GM23338 (cell line): Measurements from ENCODE around the gene MBD2.
A peak's percentile ranks its signal among the peaks of the same experiment; 100 is the strongest.

ENCODE experiments used
- CREB1 ChIP-seq: fragments of 250-450 bp; sonication (Bioruptor Pico); IDR thresholded peaks from 2 replicates; pipeline ENCODE4 v1.5.0; 2020; ENCODE audit warnings: low read depth, mild to moderate bottlenecking, moderate library complexity
- EZH2 ChIP-seq: fragments of 200-600 bp; sonication (generic); IDR thresholded peaks from one replicate; pipeline ENCODE4 v1.8.0; 2017; ENCODE audit warnings: antibody characterized with exemption, mild to moderate bottlenecking, low read depth; ENCODE audit not compliant: unreplicated experiment
- EZH2phosphoT487 ChIP-seq: fragments of 200-600 bp; sonication (generic); IDR thresholded peaks from one replicate; pipeline ENCODE4 v1.8.1; 2018; ENCODE audit warnings: antibody characterized with exemption; ENCODE audit not compliant: unreplicated experiment
- JUNB ChIP-seq: IDR thresholded peaks from one replicate; pipeline ENCODE4 v1.6.1; 2016; ENCODE audit warnings: antibody characterized with exemption; ENCODE audit not compliant: unreplicated experiment
- NANOG ChIP-seq: IDR thresholded peaks from 2 replicates; pipeline ENCODE4 v1.6.1; 2016; ENCODE audit warnings: antibody characterized with exemption, borderline replicate concordance
- POLR2AphosphoS5 ChIP-seq: IDR thresholded peaks from 2 replicates; pipeline ENCODE4 v1.6.1; 2016; ENCODE audit warnings: antibody characterized with exemption, low read depth
- STAT1 ChIP-seq: IDR thresholded peaks from one replicate; pipeline ENCODE4 v1.6.1; 2016; ENCODE audit warnings: antibody characterized with exemption; ENCODE audit not compliant: unreplicated experiment
- ZNF114 ChIP-seq: fragments of 250-450 bp; sonication (Bioruptor Pico); IDR thresholded peaks from 2 replicates; pipeline ENCODE4 v1.5.0; 2020; ENCODE audit warnings: mild to moderate bottlenecking, moderate library complexity
- ZNF331 ChIP-seq: fragments of 250-450 bp; sonication (Bioruptor Pico); IDR thresholded peaks from 2 replicates; pipeline ENCODE4 v1.5.0; 2020; ENCODE audit warnings: low read depth, mild to moderate bottlenecking, moderate library complexity
- TF ChIP-seq, protein P1 (sequence below), 2 experiments: fragments of 200-600 bp in 1 of 2; sonication (generic) in 1 of 2; conservative IDR thresholded peaks; 2 replicates each; pipeline versions ENCODE4 v1.5.1 to v1.6.1; 2016 to 2017; ENCODE audit warnings: antibody characterized with exemption in 2 of 2, low read depth in 2 of 2, mild to moderate bottlenecking in 2 of 2, moderate library complexity in 1 of 2
- TF ChIP-seq, protein P2 (sequence below): IDR thresholded peaks from one replicate; pipeline ENCODE4 v1.6.1; 2018; ENCODE audit warnings: antibody characterized with exemption; ENCODE audit not compliant: unreplicated experiment
- TF ChIP-seq, protein P3 (sequence below): fragments of 250-450 bp; sonication (Bioruptor Pico); IDR thresholded peaks from 2 replicates; pipeline ENCODE4 v1.5.0; 2020; ENCODE audit warnings: mild to moderate bottlenecking, moderate library complexity
- TF ChIP-seq, protein P4 (sequence below): IDR thresholded peaks from 2 replicates; pipeline ENCODE4 v1.6.1; 2016; ENCODE audit warnings: antibody characterized with exemption

DNA sequence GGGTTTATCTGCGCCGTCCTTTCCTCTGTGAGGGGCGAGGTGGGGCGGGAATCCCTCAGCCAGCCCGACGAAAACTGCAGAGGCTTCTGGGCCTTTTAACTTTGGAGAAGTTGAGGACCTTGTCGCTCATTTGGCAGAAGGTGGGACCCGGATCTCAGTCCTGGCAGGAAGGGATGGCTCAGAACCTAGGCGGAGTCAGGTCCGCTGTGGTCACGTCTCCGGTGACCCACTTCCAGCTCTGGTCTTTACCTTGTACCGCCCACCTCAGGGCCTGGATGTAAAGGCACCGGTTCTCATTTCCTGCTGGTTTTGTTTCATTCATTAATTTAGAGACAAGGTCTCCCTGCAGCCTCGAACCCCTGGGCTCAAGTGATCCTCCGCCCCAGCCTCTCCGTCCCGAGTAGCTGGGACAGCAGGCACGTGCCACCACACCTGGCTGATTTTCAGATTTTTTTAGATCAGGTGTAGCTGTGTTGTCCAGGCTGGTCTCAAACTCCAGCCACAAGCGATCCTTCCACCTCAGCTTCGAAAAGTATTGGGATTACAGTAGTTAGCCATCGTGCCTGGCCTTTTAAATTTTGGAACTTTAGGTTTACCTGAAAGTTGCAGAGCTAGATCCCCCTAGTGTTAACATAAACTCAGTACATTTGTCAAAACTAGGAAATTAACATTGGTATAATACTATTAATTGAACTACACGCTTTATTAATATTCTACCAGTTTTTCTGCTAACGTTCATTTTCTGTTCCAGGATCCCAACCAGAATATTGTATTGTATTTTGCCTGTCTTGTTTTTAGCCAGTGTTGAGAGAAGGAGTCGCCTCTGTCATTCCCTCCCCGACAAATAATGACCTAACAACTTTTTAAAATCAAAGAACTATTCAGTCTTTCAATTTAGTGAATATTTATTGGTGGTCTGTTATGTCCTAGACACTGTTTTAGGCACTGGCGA, 45.7 kb upstream of the MBD2 start:
- TF ChIP-seq, protein P1, sequence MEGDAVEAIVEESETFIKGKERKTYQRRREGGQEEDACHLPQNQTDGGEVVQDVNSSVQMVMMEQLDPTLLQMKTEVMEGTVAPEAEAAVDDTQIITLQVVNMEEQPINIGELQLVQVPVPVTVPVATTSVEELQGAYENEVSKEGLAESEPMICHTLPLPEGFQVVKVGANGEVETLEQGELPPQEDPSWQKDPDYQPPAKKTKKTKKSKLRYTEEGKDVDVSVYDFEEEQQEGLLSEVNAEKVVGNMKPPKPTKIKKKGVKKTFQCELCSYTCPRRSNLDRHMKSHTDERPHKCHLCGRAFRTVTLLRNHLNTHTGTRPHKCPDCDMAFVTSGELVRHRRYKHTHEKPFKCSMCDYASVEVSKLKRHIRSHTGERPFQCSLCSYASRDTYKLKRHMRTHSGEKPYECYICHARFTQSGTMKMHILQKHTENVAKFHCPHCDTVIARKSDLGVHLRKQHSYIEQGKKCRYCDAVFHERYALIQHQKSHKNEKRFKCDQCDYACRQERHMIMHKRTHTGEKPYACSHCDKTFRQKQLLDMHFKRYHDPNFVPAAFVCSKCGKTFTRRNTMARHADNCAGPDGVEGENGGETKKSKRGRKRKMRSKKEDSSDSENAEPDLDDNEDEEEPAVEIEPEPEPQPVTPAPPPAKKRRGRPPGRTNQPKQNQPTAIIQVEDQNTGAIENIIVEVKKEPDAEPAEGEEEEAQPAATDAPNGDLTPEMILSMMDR (conservative IDR thresholded peaks at IDR 0.05; ENCODE audit: low read depth in 2 of 2), result peak; percentile 52 to 53
- TF ChIP-seq POLR2AphosphoS5 (no peak), CREB1 (no peak), EZH2phosphoT487 (no peak), EZH2 (no peak), STAT1 (no peak), ZNF331 (no peak), ZNF114 (no peak), JUNB (no peak), NANOG (no peak)
- TF ChIP-seq, protein P2, sequence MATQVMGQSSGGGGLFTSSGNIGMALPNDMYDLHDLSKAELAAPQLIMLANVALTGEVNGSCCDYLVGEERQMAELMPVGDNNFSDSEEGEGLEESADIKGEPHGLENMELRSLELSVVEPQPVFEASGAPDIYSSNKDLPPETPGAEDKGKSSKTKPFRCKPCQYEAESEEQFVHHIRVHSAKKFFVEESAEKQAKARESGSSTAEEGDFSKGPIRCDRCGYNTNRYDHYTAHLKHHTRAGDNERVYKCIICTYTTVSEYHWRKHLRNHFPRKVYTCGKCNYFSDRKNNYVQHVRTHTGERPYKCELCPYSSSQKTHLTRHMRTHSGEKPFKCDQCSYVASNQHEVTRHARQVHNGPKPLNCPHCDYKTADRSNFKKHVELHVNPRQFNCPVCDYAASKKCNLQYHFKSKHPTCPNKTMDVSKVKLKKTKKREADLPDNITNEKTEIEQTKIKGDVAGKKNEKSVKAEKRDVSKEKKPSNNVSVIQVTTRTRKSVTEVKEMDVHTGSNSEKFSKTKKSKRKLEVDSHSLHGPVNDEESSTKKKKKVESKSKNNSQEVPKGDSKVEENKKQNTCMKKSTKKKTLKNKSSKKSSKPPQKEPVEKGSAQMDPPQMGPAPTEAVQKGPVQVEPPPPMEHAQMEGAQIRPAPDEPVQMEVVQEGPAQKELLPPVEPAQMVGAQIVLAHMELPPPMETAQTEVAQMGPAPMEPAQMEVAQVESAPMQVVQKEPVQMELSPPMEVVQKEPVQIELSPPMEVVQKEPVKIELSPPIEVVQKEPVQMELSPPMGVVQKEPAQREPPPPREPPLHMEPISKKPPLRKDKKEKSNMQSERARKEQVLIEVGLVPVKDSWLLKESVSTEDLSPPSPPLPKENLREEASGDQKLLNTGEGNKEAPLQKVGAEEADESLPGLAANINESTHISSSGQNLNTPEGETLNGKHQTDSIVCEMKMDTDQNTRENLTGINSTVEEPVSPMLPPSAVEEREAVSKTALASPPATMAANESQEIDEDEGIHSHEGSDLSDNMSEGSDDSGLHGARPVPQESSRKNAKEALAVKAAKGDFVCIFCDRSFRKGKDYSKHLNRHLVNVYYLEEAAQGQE, result no peak
- TF ChIP-seq, protein P3, sequence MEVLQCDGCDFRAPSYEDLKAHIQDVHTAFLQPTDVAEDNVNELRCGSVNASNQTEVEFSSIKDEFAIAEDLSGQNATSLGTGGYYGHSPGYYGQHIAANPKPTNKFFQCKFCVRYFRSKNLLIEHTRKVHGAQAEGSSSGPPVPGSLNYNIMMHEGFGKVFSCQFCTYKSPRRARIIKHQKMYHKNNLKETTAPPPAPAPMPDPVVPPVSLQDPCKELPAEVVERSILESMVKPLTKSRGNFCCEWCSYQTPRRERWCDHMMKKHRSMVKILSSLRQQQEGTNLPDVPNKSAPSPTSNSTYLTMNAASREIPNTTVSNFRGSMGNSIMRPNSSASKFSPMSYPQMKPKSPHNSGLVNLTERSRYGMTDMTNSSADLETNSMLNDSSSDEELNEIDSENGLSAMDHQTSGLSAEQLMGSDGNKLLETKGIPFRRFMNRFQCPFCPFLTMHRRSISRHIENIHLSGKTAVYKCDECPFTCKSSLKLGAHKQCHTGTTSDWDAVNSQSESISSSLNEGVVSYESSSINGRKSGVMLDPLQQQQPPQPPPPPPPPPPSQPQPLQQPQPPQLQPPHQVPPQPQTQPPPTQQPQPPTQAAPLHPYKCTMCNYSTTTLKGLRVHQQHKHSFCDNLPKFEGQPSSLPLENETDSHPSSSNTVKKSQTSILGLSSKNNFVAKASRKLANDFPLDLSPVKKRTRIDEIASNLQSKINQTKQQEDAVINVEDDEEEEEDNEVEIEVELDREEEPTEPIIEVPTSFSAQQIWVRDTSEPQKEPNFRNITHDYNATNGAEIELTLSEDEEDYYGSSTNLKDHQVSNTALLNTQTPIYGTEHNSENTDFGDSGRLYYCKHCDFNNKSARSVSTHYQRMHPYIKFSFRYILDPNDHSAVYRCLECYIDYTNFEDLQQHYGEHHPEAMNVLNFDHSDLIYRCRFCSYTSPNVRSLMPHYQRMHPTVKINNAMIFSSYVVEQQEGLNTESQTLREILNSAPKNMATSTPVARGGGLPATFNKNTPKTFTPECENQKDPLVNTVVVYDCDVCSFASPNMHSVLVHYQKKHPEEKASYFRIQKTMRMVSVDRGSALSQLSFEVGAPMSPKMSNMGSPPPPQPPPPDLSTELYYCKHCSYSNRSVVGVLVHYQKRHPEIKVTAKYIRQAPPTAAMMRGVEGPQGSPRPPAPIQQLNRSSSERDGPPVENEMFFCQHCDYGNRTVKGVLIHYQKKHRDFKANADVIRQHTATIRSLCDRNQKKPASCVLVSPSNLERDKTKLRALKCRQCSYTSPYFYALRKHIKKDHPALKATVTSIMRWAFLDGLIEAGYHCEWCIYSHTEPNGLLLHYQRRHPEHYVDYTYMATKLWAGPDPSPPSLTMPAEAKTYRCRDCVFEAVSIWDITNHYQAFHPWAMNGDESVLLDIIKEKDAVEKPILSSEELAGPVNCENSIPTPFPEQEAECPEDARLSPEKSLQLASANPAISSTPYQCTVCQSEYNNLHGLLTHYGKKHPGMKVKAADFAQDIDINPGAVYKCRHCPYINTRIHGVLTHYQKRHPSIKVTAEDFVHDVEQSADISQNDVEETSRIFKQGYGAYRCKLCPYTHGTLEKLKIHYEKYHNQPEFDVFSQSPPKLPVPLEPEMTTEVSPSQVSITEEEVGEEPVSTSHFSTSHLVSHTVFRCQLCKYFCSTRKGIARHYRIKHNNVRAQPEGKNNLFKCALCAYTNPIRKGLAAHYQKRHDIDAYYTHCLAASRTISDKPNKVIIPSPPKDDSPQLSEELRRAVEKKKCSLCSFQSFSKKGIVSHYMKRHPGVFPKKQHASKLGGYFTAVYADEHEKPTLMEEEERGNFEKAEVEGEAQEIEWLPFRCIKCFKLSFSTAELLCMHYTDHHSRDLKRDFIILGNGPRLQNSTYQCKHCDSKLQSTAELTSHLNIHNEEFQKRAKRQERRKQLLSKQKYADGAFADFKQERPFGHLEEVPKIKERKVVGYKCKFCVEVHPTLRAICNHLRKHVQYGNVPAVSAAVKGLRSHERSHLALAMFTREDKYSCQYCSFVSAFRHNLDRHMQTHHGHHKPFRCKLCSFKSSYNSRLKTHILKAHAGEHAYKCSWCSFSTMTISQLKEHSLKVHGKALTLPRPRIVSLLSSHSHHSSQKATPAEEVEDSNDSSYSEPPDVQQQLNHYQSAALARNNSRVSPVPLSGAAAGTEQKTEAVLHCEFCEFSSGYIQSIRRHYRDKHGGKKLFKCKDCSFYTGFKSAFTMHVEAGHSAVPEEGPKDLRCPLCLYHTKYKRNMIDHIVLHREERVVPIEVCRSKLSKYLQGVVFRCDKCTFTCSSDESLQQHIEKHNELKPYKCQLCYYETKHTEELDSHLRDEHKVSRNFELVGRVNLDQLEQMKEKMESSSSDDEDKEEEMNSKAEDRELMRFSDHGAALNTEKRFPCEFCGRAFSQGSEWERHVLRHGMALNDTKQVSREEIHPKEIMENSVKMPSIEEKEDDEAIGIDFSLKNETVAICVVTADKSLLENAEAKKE, result no peak
- TF ChIP-seq, protein P4, sequence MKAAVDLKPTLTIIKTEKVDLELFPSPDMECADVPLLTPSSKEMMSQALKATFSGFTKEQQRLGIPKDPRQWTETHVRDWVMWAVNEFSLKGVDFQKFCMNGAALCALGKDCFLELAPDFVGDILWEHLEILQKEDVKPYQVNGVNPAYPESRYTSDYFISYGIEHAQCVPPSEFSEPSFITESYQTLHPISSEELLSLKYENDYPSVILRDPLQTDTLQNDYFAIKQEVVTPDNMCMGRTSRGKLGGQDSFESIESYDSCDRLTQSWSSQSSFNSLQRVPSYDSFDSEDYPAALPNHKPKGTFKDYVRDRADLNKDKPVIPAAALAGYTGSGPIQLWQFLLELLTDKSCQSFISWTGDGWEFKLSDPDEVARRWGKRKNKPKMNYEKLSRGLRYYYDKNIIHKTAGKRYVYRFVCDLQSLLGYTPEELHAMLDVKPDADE, result no peak
